Neuron (in vitro differentiated cells): Measurements from ENCODE around the gene SPRR2E.
"Not testable (repeated sequence)": the region's sequence is repeated elsewhere in the genome, so short reads cannot be mapped to it uniquely, and the experiment has no call there.

Source experiments
- H2AFZ ChIP-seq: one replicate; pipeline ENCODE4 v1.6.1; 2013; ENCODE audit warnings: low read depth, mild to moderate bottlenecking, inconsistent platforms, low read length, moderate library complexity
- H3K27me3 ChIP-seq: one replicate; pipeline ENCODE4 v1.6.1; 2013; ENCODE audit warnings: low read length; ENCODE audit not compliant: insufficient read depth
- H3K36me3 ChIP-seq: one replicate; pipeline ENCODE4 v1.6.1; 2013; ENCODE audit warnings: low read length; ENCODE audit not compliant: insufficient read depth
- H3K4me1 ChIP-seq: one replicate; pipeline ENCODE4 v1.6.1; 2013; ENCODE audit warnings: low read length; ENCODE audit not compliant: insufficient read depth
- H3K4me3 ChIP-seq: 2 replicates; pipeline ENCODE4 v1.5.1; 2013; ENCODE audit warnings: mild to moderate bottlenecking, low read length, moderate library complexity
- H3K9me3 ChIP-seq: one replicate; pipeline ENCODE4 v1.6.1; 2013; ENCODE audit warnings: low read length

SPRR2E gene

DNA sequence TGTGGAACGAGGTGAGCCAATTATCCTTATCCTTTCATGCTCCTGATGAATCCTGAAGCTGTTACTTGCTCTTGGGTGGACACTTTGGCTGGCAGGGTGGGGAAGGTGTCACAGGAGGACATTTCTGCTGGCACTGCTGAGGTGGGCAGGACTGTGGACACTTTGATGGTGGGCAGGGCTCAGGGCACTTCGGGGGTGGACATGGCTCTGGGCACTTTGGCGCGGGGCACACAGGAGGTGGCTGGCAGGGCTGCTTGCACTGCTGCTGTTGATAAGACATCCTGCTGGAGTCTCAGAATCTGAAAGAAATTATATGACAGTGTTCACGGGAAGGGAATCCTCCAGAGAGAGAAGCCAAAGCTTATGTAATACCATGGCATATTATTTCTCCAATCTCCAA, 18.1 kb upstream of the SPRR2E start:
- not testable (repeated sequence) for H2AFZ ChIP-seq, H3K9me3 ChIP-seq, H3K4me3 ChIP-seq, H3K4me1 ChIP-seq, H3K27me3 ChIP-seq, H3K36me3 ChIP-seq

DNA sequence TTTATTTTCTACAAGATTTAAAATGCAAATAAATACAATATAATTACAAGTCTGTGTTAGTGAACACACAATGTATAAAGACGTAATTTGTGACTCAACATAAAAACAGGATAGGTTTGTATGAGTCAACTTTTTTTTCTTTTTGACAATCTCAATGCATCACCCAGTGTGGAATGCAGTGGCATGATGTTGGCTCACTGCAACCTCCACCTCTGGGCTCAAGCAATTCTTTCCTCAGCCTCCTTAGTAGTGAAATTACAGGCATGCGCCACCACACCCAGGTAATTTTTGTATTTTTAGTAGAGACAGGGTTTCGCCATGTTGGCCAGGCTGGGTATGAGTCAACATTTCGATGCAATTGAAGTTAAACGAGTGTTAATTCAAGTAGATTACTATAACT, 5.9 kb upstream of the SPRR2E start:
- H3K27me3 ChIP-seq, result no peaks in the 10 kb centered on the region
- no peak overlapping the region for H2AFZ ChIP-seq
- H3K36me3 ChIP-seq, result no peaks in the 10 kb centered on the region
- H3K9me3 ChIP-seq, result no peaks in the 10 kb centered on the region
- no peaks in the 10 kb centered on the region for H3K4me1 ChIP-seq
- no peak overlapping the region for H3K4me3 ChIP-seq

- Histone ChIP-seq H2AFZ (no peak overlapping the region), H3K36me3 (no peaks in the 10 kb centered on the region), H3K4me3 (no peak overlapping the region), H3K9me3 (no peaks in the 10 kb centered on the region), H3K27me3 (no peaks in the 10 kb centered on the region), H3K4me1 (no peaks in the 10 kb centered on the region)
Observed at GRCh38 chr1:153099461-153100045, 5.2 kb upstream of the SPRR2E start.

GRCh38 chr1:153095764-153096163, 1.4 kb upstream of the SPRR2E start:
- Histone ChIP-seq H3K36me3 (no peaks in the 10 kb centered on the region), H3K9me3 (no peaks in the 10 kb centered on the region), H2AFZ (no peak overlapping the region), H3K27me3 (no peaks in the 10 kb centered on the region), H3K4me3 (no peak overlapping the region), H3K4me1 (no peaks in the 10 kb centered on the region)

DNA sequence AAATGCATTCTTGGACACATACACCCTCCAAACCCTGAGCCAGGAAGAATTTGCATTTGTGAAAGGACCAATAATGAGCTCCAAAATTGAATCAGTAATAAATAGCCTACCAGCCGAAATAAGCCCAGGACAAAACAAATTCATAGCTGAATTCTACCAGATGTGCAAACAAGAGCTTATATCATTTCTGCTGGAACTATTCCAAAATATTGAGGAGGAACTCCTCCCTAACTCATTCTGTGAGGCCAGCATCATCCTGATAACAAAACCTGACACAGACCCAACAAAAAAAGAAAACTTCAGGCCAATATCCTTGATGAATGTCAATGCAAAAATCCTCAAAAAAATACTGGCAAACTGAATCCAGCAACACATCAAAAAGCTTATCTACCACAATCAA, 6.7 kb downstream of the SPRR2E start:
- Histone ChIP-seq H3K4me1 (no peaks in the 10 kb centered on the region), H3K36me3 (no peaks in the 10 kb centered on the region), H3K4me3 (no peak overlapping the region), H3K9me3 (no peaks in the 10 kb centered on the region), H2AFZ (no peak overlapping the region), H3K27me3 (no peaks in the 10 kb centered on the region)

DNA sequence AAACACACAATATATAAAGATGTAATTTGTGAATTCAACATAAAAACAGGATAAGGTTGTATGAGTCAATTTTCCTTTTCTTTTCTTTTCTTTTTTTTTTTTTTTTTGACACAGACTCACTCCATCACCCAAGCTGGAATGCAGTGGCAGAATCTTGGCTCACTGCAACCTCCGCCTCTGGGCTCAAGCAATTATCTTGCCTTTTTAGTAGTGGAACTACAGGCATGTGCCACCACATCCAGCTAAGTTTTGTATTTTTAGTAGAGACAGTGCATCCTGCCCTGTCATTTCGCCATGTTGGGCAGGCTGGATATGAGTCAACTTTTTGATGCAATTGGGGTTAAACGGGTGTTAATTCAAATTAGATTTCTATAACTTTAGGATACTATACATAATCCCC, 12.6 kb downstream of the SPRR2E start:
- Histone ChIP-seq H3K27me3 (no peaks in the 10 kb centered on the region), H3K4me1 (no peaks in the 10 kb centered on the region), H3K4me3 (no peak overlapping the region), H3K9me3 (no peaks in the 10 kb centered on the region), H2AFZ (no peak overlapping the region), H3K36me3 (no peaks in the 10 kb centered on the region)

DNA sequence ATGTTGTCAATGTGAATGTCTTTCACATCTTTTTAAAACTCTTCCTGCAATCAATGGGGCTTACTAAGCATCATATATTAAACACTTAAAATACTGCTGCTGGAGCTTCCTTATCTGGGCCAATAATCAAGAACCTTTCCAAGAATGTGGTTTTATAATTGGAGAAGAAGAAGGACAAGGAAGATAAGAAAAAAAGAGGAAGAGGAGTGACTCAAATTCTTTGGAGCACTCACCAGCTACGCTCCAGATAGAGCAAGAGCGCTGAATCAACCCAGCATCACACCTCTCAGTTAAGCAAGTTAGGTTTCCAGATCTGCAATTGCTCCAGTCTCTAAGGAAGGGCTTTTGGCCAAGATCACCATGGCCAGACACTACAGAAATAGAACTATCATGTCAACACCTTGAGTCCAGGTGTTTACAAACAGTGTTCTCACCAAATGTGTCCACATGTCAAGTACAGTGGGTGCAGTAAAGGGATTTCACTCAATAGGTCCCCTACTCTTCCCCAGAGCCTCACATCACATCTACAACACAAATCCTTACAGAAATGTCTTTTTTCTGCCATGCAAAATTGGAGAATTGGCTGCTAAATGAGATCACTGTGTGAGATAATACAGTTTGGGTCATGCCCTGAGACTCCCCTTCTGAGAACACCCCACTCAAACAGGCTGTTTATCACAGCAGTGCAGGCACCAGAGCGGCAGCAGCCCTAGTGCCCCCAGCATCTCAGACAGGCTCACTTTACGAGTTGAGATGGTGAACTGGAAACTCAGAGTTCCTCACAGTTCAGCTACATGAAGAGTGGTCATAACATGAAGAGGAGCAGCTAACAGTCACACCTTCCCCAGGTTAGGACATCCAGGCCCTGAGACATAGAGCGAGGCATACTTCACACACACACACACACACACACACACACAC, 21.3 kb downstream of the SPRR2E start:
- Histone ChIP-seq H3K36me3 (no peaks in the 10 kb centered on the region), H3K4me3 (no peak overlapping the region), H3K9me3 (no peaks in the 10 kb centered on the region)

GRCh38 chr1:153071511-153071910, 22.8 kb downstream of the SPRR2E start, which contains the start of gene SPRR2B:
TSS of gene SPRR2B (minus strand) at chr1:153071611. CDS start at chr1:153070839, 772 bp downstream.
- Histone ChIP-seq H3K4me1 (no peaks in the 10 kb centered on the region), H3K4me3 (no peak within 1 kb of the TSS), H3K9me3 (no peaks in the 10 kb centered on the region), H3K27me3 (no peaks in the 10 kb centered on the region), H2AFZ (no peak within 1 kb of the TSS), H3K36me3 (no peaks in the 10 kb centered on the region)

More for the DNA sequence above, 21.3 kb downstream of the SPRR2E start:
- Histone ChIP-seq H3K27me3 (no peaks in the 10 kb centered on the region), H2AFZ (no peak overlapping the region), H3K4me1 (no peaks in the 10 kb centered on the region)

- H3K4me3 ChIP-seq, result no peak overlapping the region
- no peaks in the 10 kb centered on the region for H3K9me3 ChIP-seq
- no peak overlapping the region for H2AFZ ChIP-seq
- no peaks in the 10 kb centered on the region for H3K27me3 ChIP-seq
- no peaks in the 10 kb centered on the region for H3K36me3 ChIP-seq
- no peaks in the 10 kb centered on the region for H3K4me1 ChIP-seq
Observed at GRCh38 chr1:153070243-153070642, 24.1 kb downstream of the SPRR2E start.

- Histone ChIP-seq H3K4me1 (no peaks in the 10 kb centered on the region), H3K36me3 (no peaks in the 10 kb centered on the region), H3K4me3 (no peak overlapping the region), H3K9me3 (no peaks in the 10 kb centered on the region), H2AFZ (no peak overlapping the region), H3K27me3 (no peaks in the 10 kb centered on the region)
Observed at GRCh38 chr1:153058826-153059784, 35.2 kb downstream of the SPRR2E start.

DNA sequence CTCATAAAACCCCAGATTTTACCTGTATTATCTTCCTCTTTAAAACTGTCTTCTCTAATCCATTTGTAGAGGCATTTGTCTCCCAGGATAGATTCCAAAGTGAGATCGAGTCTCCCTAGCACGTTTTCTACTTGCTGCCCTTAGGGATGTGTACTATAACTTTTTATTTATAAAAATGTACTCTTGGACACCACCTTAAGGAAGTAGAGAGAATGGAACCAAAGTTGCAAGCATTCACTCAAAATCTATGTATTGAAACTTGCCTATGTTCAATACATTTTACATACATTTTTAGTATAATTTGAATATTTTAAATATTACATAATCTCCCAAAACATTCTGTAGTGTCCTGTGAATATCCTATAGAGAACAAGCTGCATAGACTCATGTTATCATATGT, 36.2 kb downstream of the SPRR2E start:
- Histone ChIP-seq H3K4me1 (no peaks in the 10 kb centered on the region), H3K4me3 (no peak overlapping the region), H3K36me3 (no peaks in the 10 kb centered on the region), H3K27me3 (no peaks in the 10 kb centered on the region), H2AFZ (no peak overlapping the region), H3K9me3 (no peaks in the 10 kb centered on the region)

DNA sequence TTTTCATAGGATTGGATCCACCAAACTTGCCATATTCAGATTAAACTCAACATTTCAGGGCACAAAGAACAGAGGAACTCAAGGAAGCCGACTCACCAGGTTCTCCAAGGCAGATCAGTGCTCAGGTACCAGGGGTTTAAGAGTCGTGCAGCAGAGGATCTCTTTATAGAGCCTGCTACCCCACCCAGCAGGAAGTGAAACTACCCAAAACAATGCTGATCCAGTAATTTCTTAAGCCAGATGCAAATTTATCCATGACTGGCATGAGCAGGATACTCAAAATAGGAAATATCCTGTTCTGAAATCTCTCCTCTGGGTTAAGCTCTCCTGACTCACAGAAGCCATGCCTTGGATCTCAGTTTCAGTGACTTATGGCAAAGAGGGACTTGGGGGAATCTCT, 37.0 kb downstream of the SPRR2E start, which contains the start of gene SPRR2A:
Gene SPRR2A (minus strand): TSS at position 138 of the 400 bp plus-strand sequence. CDS start 777 bp downstream, outside the sequence.
- no peaks in the 10 kb centered on the region for H3K4me1 ChIP-seq
- H2AFZ ChIP-seq, result no peak within 1 kb of the TSS
- no peaks in the 10 kb centered on the region for H3K36me3 ChIP-seq
- no peaks in the 10 kb centered on the region for H3K27me3 ChIP-seq
- H3K4me3 ChIP-seq, result no peak within 1 kb of the TSS
- no peaks in the 10 kb centered on the region for H3K9me3 ChIP-seq

DNA sequence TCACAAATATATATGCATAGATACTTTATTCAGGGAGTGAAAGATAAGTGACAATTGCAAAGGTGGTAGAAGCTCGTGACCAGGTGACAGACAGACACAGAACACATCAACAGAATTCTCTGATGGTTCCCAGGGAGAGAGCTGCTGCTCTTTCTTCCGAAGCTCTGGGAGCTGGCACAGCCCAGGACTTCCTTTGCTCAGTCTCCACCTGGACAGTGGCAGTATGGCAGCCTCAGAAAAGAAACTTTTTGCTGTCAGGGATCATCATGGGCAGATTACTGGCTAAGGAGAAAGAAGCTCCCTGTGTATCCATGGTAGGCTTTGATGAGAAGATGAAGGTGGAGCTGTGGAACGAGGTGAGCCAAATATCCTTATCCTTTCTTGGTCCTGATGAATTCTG, 38.2 kb downstream of the SPRR2E start:
- not testable (repeated sequence) for H3K36me3 ChIP-seq, H3K9me3 ChIP-seq, H3K27me3 ChIP-seq, H3K4me1 ChIP-seq, H2AFZ ChIP-seq, H3K4me3 ChIP-seq
